HL-60/S4 treated with retinoic acid at 250 ng/mL for 4 days and 3 days (cell line): ENCODE data around the gene TENM3.

Experiments
- in situ Hi-C: fragments of 300-500 bp; cut with MboI; formaldehyde crosslinking; loops from 2 replicates; pipeline ENCODE4 v1.7.0; 2022; ENCODE audit warnings: low sequenced_read_pairs

TENM3 gene

DNA sequence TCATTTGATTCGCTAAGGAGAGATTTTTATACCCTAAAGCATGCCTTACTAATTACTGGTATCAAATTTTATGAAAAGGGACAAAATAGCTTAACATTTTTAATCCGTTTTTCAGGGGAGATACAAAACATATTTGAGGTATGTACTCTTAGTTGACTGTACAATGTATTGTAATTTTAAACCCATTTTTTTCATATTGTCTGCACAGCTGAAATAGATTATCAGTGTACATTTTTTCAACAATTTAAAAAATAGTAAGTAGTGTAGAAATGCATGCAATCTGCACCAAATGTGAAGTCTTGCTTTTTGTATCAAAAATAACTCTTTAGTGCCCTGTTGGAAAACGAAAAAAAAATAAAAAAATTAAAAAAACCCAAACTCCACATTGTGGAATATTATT lies 82.2 kb downstream of the TENM3 start:
- in situ Hi-C loops, result no loop called here

- in situ Hi-C loops, result no loop called here
Measured at GRCh38 chr4:182325848-182326255, 82.7 kb downstream of the TENM3 start.

GRCh38 chr4:182328505-182328904 lies 85.3 kb downstream of the TENM3 start:
- in situ Hi-C loops, result no loop called here

DNA sequence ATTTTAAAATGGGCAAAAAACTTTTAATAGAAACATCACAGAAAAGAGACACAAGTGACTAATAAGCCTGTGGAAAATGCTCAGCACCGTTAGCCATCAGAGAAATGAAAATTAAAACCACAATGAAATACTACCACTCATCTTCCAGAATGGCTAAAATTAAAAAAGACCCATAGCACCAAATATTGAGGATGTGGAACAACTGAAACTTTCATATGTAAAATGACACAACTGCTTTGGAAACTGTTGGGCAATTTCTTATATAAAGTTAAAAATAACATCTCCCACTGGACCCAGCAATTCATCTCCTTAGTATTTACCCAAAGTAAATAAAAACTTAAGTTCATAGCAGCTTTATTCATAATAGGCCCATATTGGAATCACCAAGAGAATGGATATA lies 94.2 kb downstream of the TENM3 start:
- in situ Hi-C loops, result no loop called here

DNA sequence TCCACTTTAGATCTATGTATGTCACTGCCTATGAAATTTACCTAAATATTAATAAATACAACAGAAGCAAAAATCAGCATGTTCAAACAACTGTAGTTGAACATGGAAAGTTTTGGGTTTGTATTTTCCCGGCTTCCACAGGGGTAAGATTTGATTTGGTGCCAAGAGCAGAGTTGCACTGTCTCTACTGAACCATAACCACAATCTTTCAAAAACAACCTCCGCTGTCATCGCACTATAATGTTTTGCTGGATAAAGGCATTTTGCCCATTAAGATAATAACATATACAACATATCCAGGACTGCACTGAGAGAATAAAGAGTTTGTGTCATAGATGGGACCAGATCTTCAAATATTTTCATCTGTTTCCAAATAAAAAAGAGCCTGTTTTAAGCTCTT lies 94.9 kb downstream of the TENM3 start:
- in situ Hi-C loops, result no loop called here

DNA sequence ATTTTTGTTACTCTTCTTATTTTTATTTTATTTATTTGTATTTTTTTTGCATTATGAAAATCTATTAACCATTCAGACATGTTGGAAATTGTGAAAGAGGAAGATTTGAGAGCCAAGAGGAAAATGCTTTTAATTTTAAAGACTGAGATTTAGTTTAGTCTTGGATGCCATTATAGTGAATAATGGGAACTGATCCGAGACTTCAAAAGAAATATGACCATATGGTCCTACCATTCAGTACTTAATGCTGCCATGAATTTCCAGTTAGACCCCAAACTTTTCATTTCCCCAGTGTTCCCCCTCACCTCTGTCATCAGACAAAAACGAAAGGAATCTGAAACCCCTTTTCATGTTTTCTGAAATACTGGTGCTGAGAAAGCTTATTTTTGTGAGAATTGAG lies 95.5 kb downstream of the TENM3 start:
- in situ Hi-C loops, result no loop called here

DNA sequence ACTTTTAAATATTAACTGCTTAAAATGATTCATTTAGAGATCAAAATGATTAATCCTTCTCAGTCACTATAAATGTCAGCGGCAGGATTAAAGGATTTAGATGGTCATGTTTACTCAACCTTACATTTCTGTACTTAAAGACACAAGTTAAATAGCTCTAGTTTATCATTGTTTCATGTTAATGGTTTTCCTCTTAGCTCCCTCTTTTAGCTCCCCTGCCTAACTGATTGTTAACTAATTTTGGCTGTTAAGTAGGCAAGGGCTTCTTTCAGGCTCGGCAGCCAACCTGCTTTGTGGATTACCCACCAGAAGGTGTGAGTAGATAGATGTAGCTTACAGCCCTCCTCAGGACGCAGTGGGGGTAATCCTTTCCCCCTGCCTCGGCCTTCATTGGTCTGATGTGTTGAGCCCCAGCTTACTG lies 96.0 kb downstream of the TENM3 start:
- in situ Hi-C loops, result no loop called here

GRCh38 chr4:182343453-182343852 lies 100.3 kb downstream of the TENM3 start:
- in situ Hi-C loops, result no loop called here

DNA sequence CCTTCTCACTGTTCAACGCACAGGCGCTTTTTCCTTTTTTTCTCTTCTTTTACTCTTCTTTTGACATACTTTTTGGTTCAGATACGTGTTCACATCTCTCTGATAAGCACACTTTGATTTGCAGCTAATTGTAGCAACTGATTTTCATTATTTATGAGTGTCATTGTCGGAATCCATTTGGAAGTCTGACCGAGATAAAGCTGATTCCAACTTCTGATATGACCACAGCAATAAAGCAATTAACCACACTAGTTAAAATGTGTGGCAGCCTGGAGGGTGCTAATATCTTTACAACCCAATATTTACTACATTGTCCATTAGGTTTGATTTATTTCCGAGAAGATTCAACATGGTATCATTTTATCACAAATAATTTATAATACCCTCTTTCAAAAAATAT lies 101.8 kb downstream of the TENM3 start:
- in situ Hi-C loops, result no loop called here

- in situ Hi-C loops, result no loop called here
Measured at GRCh38 chr4:182346250-182346649, 103.0 kb downstream of the TENM3 start.

GRCh38 chr4:182346675-182347375 lies 103.6 kb downstream of the TENM3 start:
- in situ Hi-C loops, result no loop called here

DNA sequence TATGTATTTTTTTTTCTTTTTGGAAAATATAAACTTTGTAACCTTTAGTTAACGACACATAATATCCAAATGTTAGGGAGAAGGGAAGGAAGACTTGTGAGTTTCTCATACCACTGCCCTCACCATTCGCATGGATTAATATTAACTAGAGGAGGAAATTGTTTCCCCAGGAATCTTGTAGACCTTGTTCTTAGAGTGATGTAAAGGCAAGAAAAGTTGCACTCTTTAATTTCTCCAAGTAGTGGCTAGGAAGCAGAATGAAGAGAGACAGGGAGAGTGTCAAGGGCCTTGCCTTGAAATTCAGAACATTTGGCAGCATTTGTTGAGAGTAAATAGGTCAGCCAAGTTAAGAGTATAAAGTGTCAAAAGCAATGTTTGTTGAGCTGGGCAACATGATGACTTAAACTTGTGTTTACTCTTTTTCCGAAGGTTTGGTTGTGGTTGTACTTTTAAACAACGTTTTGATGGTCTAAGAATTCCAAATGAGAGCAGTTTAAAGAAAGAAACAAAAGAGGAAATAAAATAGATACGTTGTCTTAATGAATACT lies 105.7 kb downstream of the TENM3 start:
- in situ Hi-C loops, result no loop called here

DNA sequence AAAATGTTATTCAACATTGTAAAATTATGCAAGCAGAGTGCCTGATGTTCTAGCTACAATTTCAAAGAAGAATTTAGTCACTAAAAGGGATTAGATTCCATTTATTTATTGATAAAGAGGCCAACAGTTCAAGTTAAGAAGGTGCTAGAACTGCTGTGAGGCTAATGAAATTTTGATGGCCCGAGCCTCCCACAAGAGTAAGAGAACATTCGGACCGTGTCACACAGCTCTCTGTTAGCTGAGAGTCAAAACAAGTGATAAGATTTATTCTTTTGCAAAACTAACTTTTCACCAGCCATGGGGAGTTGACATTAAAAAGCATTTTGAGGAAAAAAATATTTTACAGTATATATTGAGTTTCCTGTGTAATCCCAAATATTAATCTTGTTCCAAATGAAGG lies 106.8 kb downstream of the TENM3 start:
- in situ Hi-C loops, result no loop called here

DNA sequence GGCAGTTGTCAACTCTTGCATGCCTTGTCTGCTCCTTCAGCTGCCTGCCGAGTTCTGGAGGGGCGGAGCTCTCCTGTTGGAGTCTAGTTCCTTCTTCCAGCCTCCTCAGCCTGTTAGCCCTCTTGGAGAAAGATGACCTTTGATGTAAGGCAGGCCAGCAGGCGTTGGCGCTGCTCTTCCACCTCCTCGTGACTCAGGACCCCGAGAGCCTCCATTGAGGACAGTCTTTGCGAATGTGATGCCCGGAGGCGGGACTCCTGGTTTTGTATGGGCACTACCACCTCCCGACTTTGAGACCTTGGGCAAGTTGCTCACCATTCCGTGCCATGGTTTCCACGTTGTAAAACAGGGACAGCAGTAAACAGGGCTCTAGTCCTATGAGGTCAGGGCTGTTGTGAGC lies 108.3 kb downstream of the TENM3 start:
- in situ Hi-C loops, result no loop called here

DNA sequence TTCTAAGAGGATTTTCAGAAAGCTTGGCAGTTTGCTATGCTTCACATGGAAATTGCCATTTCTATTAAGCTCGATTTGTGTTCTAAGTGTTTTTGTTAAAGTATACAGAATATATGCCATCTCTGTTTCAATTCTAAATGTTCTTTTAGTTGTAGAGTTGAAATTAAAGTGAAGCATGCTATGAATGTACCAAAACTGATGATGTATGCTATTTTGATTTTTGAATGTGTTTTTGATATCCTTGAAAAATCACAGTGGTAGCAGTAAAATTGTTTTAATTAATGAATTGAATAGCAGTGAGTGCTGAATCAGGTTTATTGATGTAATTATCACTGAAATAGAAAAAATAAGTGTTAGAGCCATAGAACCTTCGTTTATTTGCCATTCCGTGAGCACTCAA lies 110.9 kb downstream of the TENM3 start:
- in situ Hi-C loops, result no loop called here

- in situ Hi-C loops, result no loop called here
Measured at GRCh38 chr4:182354867-182355266, 111.7 kb downstream of the TENM3 start.

GRCh38 chr4:182367153-182367552 lies 124.0 kb downstream of the TENM3 start:
- in situ Hi-C loops, result no loop called here

- in situ Hi-C loops, result no loop called here
Measured at GRCh38 chr4:182369211-182369610, 126.0 kb downstream of the TENM3 start.

GRCh38 chr4:182370491-182370890 lies 127.3 kb downstream of the TENM3 start:
- in situ Hi-C loops, result no loop called here

- in situ Hi-C loops, result no loop called here
Measured at GRCh38 chr4:182380771-182381181, 137.6 kb downstream of the TENM3 start.

DNA sequence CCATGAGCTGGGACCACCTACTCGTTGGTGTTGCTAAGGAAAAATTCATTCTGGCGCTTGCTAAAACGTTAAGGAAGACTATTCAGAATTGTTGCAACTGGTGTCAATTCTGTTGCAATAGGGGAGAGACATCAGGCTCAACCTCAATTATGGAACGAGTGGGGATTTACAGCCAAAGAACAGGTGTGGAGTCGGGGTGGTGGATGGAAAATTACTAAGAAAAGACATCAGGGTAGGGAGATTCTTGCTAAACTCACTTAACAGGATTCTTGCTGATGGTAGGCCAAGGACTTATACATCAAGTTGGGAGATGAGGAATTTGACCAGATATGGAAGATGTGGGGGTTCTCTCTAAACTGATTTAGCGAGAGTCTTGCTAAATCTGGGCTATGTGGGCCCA lies 139.7 kb downstream of the TENM3 start:
- in situ Hi-C loops, result no loop called here

- in situ Hi-C loops, result no loop called here
Measured at GRCh38 chr4:182384631-182385091, 141.5 kb downstream of the TENM3 start.

DNA sequence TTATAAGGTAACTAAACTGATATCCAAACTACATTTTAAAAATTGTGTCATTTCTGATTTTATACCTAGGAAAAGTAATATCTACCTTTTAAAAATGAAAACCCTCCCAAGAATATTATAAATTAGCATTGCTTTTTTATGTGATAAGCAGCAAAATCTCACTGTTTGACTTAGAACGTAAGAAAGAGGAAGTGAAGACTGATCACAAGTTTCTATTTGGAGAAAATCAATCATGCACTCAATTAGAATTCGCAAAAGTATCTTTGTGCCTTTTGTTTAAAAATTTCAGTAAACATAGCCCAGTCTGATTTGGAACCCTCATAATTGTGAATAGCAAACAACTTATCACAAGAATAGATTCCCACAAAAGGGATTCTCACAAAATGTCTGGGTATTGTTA lies 142.7 kb downstream of the TENM3 start:
- in situ Hi-C loops, result no loop called here
